ENCODE measurements around the gene OLIG1.

Gene OLIG1

GRCh38 chr21:33080376-33080775 is 10.4 kb downstream of the OLIG1 start:
- no peak overlapping the region for H3K4me3 ChIP-seq (ENCODE audit: low read length, poor library complexity, severe bottlenecking)
- no peaks in the 10 kb centered on the region for H3K79me2 ChIP-seq (ENCODE audit: insufficient read depth, low read length)
- no peaks in the 10 kb centered on the region for H3F3A ChIP-seq (ENCODE audit: low read depth)
- peaks cover 35% of the 10 kb centered on the region for H3K4me1 ChIP-seq (ENCODE audit: insufficient read depth, low read length, poor library complexity, severe bottlenecking)
- no peak overlapping the region for H2AFZ ChIP-seq (ENCODE audit: low read length)
- no peaks in the 10 kb centered on the region for H3K9me2 ChIP-seq (replicated peaks; ENCODE audit: low read depth, low read length)
- no peaks in the 10 kb centered on the region for H3K36me3 ChIP-seq (ENCODE audit: insufficient read depth, low read length)
- H4K20me1 ChIP-seq (ENCODE audit: insufficient read depth, low read length, poor library complexity, severe bottlenecking) = no peaks in the 10 kb centered on the region
- H3K27me3 ChIP-seq (ENCODE audit: insufficient read depth, low read length, poor library complexity, severe bottlenecking) = no peaks in the 10 kb centered on the region
- no peak overlapping the region for H3K4me2 ChIP-seq (ENCODE audit: low read depth, low read length, poor library complexity, severe bottlenecking)
- H3K9ac ChIP-seq (ENCODE audit: low read depth, low read length, poor library complexity, severe bottlenecking) = no peak overlapping the region
- H3K9me3 ChIP-seq (ENCODE audit: insufficient read depth, low read depth, low read length) = no peaks in the 10 kb centered on the region
- TF ChIP-seq CTCF (conservative IDR thresholded peaks at IDR 0.05; ENCODE audit: low read length) (0 out of 2 replicates have a peak, but pooled peaks have one; percentile 12), EZH2phosphoT487 (IDR thresholded peaks at IDR 0.05; ENCODE audit: borderline replicate concordance) (no peak)

- no peak overlapping the region for H3K9ac ChIP-seq (ENCODE audit: low read depth, low read length, poor library complexity, severe bottlenecking)
Observed at GRCh38 chr21:33080776-33081175, 10.8 kb downstream of the OLIG1 start.

GRCh38 chr21:33088384-33088783 is 18.4 kb downstream of the OLIG1 start:
- Histone ChIP-seq H3K9ac (ENCODE audit: low read depth, low read length, poor library complexity, severe bottlenecking) (no peak overlapping the region), H3K27me3 (ENCODE audit: insufficient read depth, low read length, poor library complexity, severe bottlenecking) (no peaks in the 10 kb centered on the region), H3K4me2 (ENCODE audit: low read depth, low read length, poor library complexity, severe bottlenecking) (no peak overlapping the region)

More at GRCh38 chr21:33080776-33081175, 10.8 kb downstream of the OLIG1 start:
- H3K9me3 ChIP-seq (ENCODE audit: insufficient read depth, low read depth, low read length) = no peaks in the 10 kb centered on the region
- no peaks in the 10 kb centered on the region for H3K9me2 ChIP-seq (replicated peaks; ENCODE audit: low read depth, low read length)
- H3K27me3 ChIP-seq (ENCODE audit: insufficient read depth, low read length, poor library complexity, severe bottlenecking) = no peaks in the 10 kb centered on the region
- H3K4me3 ChIP-seq (ENCODE audit: low read length, poor library complexity, severe bottlenecking) = no peak overlapping the region
- H4K20me1 ChIP-seq (ENCODE audit: insufficient read depth, low read length, poor library complexity, severe bottlenecking) = no peaks in the 10 kb centered on the region
- no peaks in the 10 kb centered on the region for H3K79me2 ChIP-seq (ENCODE audit: insufficient read depth, low read length)
- H3K4me2 ChIP-seq (ENCODE audit: low read depth, low read length, poor library complexity, severe bottlenecking) = no peak overlapping the region
- peaks cover 33% of the 10 kb centered on the region for H3K4me1 ChIP-seq (ENCODE audit: insufficient read depth, low read length, poor library complexity, severe bottlenecking)
- no peaks in the 10 kb centered on the region for H3K36me3 ChIP-seq (ENCODE audit: insufficient read depth, low read length)
- no peak overlapping the region for H2AFZ ChIP-seq (ENCODE audit: low read length)
- TF ChIP-seq EZH2phosphoT487 (IDR thresholded peaks at IDR 0.05; ENCODE audit: borderline replicate concordance) (no peak), CTCF (conservative IDR thresholded peaks at IDR 0.05; ENCODE audit: low read length) (no peak)
- H3F3A ChIP-seq (ENCODE audit: low read depth) = no peaks in the 10 kb centered on the region

More at GRCh38 chr21:33088384-33088783, 18.4 kb downstream of the OLIG1 start:
- H3K4me1 ChIP-seq (ENCODE audit: insufficient read depth, low read length, poor library complexity, severe bottlenecking) = no peaks in the 10 kb centered on the region
- no peaks in the 10 kb centered on the region for H3K79me2 ChIP-seq (ENCODE audit: insufficient read depth, low read length)
- no peaks in the 10 kb centered on the region for H4K20me1 ChIP-seq (ENCODE audit: insufficient read depth, low read length, poor library complexity, severe bottlenecking)
- H3K4me3 ChIP-seq (ENCODE audit: low read length, poor library complexity, severe bottlenecking) = no peak overlapping the region
- TF ChIP-seq EZH2phosphoT487 (IDR thresholded peaks at IDR 0.05; ENCODE audit: borderline replicate concordance) = no peak
- no peak for TF ChIP-seq CTCF (conservative IDR thresholded peaks at IDR 0.05; ENCODE audit: low read length)
- H3K9me2 ChIP-seq (replicated peaks; ENCODE audit: low read depth, low read length) = no peaks in the 10 kb centered on the region
- no peaks in the 10 kb centered on the region for H3F3A ChIP-seq (ENCODE audit: low read depth)
- no peaks in the 10 kb centered on the region for H3K9me3 ChIP-seq (ENCODE audit: insufficient read depth, low read depth, low read length)
- no peak overlapping the region for H2AFZ ChIP-seq (ENCODE audit: low read length)
- H3K36me3 ChIP-seq (ENCODE audit: insufficient read depth, low read length) = no peaks in the 10 kb centered on the region

Measured in Loucy (cell line).